ENCODE results near the gene DNAH11. TPM values are rescaled to one million over a fixed set of nuclear protein-coding genes. Genes with fewer than 3 reads are reported as not detected.
"Not testable (repeated sequence)": the region's sequence is repeated elsewhere in the genome, so short reads cannot be mapped to it uniquely, and the experiment has no call there.

Gene DNAH11
- total RNA-seq, 1 experiment from 2014 or later: 1.9 TPM

GRCh38 chr7:21883069-21883468 lies 340.2 kb downstream of the DNAH11 start:
- Mint-ChIP-seq H3K4me1 (ENCODE audit: low read depth, unreplicated experiment) (no peaks in the 10 kb centered on the region), H3K36me3 (ENCODE audit: insufficient read depth, unreplicated experiment) (no peaks in the 10 kb centered on the region), H3K9me3 (ENCODE audit: low read depth, unreplicated experiment) (no peaks in the 10 kb centered on the region), H3K4me3 (ENCODE audit: low read depth, unreplicated experiment) (no peak overlapping the region), H3K27ac (ENCODE audit: unreplicated experiment) (no peak overlapping the region), H3K27me3 (ENCODE audit: unreplicated experiment) (no peaks in the 10 kb centered on the region)
- no TSS peak for BruUV-seq (replicated peaks)
- CTCF ChIA-PET: no interaction called here
- no peak for TF ChIP-seq CTCF (IDR thresholded peaks at IDR 0.05; ENCODE audit: unreplicated experiment)
- intact Hi-C loops (cut with micrococcal nuclease; ENCODE audit: unreplicated experiment): no loop called here
- no peak for DNase-seq

DNA sequence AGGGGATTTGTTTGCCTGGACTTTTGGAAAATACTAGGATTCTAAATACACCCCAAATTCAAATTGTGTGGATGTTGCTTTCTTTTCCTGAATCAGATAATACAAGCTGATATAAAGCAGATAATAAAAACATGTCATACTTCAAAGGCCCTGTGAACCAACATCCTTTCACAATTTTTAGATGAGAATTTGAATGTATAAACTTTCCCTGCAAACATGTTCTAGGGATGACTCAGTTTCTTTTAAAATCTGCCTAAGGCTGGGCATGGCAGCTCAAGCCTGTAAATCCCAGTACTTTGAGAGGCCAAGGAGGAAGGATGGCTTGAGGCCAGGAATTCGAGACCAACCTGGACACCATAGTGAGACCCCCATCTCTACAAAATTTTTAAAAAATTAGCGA lies 340.7 kb downstream of the DNAH11 start:
- CTCF ChIA-PET; H3K27ac Mint-ChIP-seq (ENCODE audit: unreplicated experiment); H3K27me3 Mint-ChIP-seq (ENCODE audit: unreplicated experiment); H3K36me3 Mint-ChIP-seq (ENCODE audit: insufficient read depth, unreplicated experiment); intact Hi-C loops (cut with micrococcal nuclease; ENCODE audit: unreplicated experiment); BruUV-seq (replicated peaks); H3K4me1 Mint-ChIP-seq (ENCODE audit: low read depth, unreplicated experiment); DNase-seq; H3K9me3 Mint-ChIP-seq (ENCODE audit: low read depth, unreplicated experiment); H3K4me3 Mint-ChIP-seq (ENCODE audit: low read depth, unreplicated experiment): not testable (repeated sequence)

DNA sequence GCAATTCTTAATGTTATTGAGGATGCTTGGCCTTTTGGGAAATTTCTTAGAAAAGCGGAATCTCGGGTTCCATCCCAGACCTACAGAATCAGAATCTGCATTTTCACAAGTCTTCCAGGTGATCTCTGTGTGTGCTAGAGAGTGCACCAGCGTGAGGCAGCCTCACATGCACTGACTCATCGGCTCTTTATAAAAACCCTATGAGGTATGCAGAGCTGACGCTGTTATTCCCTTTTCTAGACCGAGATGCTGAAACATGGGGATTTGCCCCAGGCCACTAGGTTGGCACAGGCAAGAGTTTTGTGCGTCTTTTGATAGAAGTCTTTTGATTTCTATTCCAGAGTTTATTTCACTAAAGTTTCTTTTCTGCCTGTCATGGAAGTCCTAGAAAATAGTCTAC lies 341.7 kb downstream of the DNAH11 start:
- TF ChIP-seq CTCF (IDR thresholded peaks at IDR 0.05; ENCODE audit: unreplicated experiment): no peak
- H3K27me3 Mint-ChIP-seq (ENCODE audit: unreplicated experiment): no peaks in the 10 kb centered on the region
- CTCF ChIA-PET: no interaction called here

DNA sequence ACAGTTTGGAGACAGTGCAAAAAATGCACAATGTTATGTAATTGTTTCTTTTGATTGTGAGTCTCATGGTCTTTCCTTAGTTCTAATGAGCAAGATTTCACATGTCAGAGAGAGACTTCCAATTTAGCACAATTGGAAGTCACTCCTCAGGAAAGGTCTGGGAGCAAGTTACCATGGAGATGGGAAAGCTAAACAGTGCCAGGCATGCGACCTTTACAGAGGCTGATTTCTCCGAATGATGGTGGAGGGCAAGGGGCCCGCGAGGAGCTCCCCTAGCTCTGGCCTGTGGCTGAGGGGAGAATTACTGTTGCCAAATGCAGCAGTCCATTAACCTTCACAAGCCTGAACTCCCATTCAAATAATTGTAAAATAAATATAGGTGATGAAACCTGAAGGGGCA lies 343.6 kb downstream of the DNAH11 start:
- Mint-ChIP-seq H3K4me1 (ENCODE audit: low read depth, unreplicated experiment) (no peaks in the 10 kb centered on the region), H3K27me3 (ENCODE audit: unreplicated experiment) (no peaks in the 10 kb centered on the region), H3K4me3 (ENCODE audit: low read depth, unreplicated experiment) (no peak overlapping the region), H3K9me3 (ENCODE audit: low read depth, unreplicated experiment) (no peaks in the 10 kb centered on the region), H3K27ac (ENCODE audit: unreplicated experiment) (no peak overlapping the region), H3K36me3 (ENCODE audit: insufficient read depth, unreplicated experiment) (no peaks in the 10 kb centered on the region)
- CTCF ChIA-PET: no interaction called here
- no peak for DNase-seq
- TF ChIP-seq CTCF (IDR thresholded peaks at IDR 0.05; ENCODE audit: unreplicated experiment): no peak
- intact Hi-C loops (cut with micrococcal nuclease; ENCODE audit: unreplicated experiment): no loop called here
- no TSS peak for BruUV-seq (replicated peaks)

More for the DNA sequence above, 341.7 kb downstream of the DNAH11 start:
- BruUV-seq (replicated peaks): no TSS peak
- Mint-ChIP-seq H3K4me1 (ENCODE audit: low read depth, unreplicated experiment) (no peaks in the 10 kb centered on the region), H3K4me3 (ENCODE audit: low read depth, unreplicated experiment) (no peak overlapping the region), H3K36me3 (ENCODE audit: insufficient read depth, unreplicated experiment) (no peaks in the 10 kb centered on the region), H3K9me3 (ENCODE audit: low read depth, unreplicated experiment) (no peaks in the 10 kb centered on the region), H3K27ac (ENCODE audit: unreplicated experiment) (no peak overlapping the region)
- DNase-seq: no peak
- intact Hi-C loops (cut with micrococcal nuclease; ENCODE audit: unreplicated experiment): no loop called here

DNA sequence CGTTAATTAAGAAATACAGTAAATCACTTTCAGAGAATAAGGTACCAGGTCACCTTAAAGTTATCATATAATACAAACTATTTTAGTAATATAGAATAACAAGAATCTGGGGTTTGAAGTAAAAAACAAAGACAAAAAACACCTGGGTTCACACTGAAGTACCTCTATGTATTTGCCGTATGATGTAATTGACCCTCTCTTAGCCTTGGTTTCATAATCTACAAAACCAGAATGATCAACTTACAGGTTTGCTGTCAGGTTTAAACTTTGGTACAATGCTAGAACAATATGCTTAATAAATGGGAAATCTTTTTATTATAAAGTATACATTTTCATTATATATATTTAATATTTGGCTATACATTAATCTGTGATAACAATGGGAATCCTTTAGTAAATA lies 344.5 kb downstream of the DNAH11 start:
- no peaks in the 10 kb centered on the region for H3K4me1 Mint-ChIP-seq (ENCODE audit: low read depth, unreplicated experiment)
- BruUV-seq (replicated peaks): no TSS peak
- intact Hi-C loops (cut with micrococcal nuclease; ENCODE audit: unreplicated experiment): no loop called here

More for the DNA sequence above, 344.5 kb downstream of the DNAH11 start:
- Mint-ChIP-seq H3K36me3 (ENCODE audit: insufficient read depth, unreplicated experiment) (no peaks in the 10 kb centered on the region), H3K9me3 (ENCODE audit: low read depth, unreplicated experiment) (no peaks in the 10 kb centered on the region), H3K27ac (ENCODE audit: unreplicated experiment) (no peak overlapping the region), H3K27me3 (ENCODE audit: unreplicated experiment) (no peaks in the 10 kb centered on the region), H3K4me3 (ENCODE audit: low read depth, unreplicated experiment) (no peak overlapping the region)
- TF ChIP-seq CTCF (IDR thresholded peaks at IDR 0.05; ENCODE audit: unreplicated experiment): no peak
- no peak for DNase-seq
- CTCF ChIA-PET: no interaction called here

All from Calu3 (cell line).